Stimulated activated CD8-positive, alpha-beta memory T cell treated with anti-CD3 and anti-CD28 coated beads, Interleukin-7, amount 100 ng/mL, for 1 hour (primary cell): ENCODE data around the gene FILIP1L.

Experiments used
- DNase-seq, 2 donors: peaks; one replicate each; pipeline ENCODE4 v3.0.0-alpha.2; 2020; ENCODE audit warnings: low read depth in 2 of 2

Gene FILIP1L

DNA sequence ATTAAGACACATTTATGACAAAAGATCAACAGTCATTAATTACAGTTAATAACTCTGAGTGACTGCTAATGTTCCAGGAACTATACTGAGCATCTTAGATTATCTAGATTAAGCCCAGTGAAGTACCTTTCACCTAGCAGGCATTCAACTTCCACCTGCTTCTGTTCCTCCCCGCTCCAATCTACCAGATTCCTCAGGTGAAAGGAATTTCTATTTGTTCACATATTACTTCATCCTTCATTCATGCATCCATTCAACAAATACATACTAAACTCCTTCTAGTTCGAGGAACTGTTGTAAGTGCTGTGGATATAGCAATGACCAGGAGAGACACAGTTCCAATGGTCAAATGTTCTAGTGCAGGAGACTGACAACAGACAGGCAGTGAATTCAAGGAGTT, 139.3 kb downstream of the FILIP1L start:
- no peak for DNase-seq

DNA sequence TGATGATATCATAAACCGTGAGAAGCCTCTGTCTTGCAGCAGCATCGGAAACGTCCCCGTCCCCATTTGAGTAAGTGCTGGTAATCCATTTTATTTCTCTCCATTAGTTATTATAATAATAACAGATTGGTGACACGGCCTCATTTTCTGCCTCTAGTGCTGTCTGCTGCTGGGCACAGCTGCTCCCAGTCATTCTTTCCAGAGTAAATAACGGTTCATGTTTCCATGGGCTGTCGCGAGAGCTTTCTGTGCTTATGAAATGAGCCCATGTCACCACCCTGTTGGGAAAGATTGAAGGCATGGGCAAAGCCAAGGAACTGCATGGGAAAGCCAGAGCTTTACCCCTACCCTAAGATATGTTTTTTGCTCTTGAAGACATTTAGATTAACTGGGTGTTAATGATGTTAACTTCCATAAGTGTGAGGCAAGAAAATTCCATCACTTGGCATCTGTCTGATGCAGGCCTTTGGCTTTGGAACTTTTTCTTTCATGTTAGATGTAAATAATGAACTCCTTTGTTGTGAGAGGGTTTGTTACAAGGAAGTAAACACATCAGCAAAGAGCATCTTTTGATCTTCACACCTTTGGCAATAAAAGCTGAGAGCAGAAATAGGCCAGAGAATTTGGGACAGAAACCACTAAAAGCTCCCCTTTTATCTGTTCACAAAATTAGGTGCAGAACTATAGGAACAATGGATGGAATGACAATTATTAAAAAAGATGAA, 141.8 kb downstream of the FILIP1L start:
- no peak for DNase-seq

DNA sequence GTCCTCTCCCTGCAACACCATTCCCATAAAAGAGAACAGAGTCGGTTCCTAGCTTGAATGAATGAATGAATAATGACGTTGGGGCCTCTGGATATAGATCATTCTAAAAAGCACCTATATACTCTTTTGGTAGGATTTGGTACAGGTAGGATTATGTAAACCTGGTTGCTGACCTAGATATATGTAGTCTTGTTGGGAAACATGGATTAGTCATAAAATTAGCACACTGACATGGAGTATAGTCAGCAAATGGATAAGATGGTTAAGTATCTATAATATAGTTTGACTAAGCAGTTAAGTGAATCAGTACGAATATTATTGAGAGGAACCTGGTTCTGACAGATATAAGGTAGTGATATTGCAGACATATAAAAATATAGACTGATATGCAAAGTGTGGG, 142.5 kb downstream of the FILIP1L start:
- DNase-seq: no peak

DNA sequence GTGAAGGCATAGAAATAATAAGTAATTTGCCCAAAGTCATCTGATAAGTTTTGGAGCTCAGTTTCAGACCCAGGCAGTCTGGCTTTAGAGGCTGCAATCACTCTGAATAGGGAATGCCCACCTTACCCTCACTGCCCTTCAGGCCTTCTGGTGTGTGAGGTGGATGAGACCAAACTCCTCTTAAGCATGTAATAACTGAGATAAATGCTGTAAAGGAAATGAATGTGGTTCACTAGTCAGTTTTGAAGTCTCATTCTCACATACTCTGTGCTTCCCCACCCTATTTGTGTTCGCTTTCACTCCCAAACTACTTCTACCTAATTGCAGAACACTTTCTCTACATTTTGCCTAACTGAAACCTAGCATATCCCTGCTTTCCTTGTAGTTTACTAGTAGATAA, 144.1 kb downstream of the FILIP1L start:
- no peak for DNase-seq

DNA sequence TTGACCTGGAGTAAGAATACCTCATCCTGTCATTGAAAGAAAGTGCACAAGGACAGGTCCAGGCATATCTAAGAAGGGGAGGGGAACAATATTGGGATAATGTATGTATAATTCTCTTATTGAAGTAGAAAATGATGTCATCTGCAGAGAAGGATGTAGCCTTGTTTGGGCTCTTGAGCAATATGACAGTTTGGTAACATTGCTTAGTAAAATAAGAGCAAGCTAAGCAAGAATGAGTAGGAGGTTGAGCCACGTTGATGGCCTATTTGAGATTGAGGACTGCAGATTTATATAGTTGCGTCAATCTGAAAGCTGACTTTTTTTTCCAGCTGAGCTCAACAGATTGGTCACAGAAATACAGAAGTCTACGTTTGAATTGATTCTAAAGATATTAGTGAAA, 145.2 kb downstream of the FILIP1L start:
- no peak for DNase-seq

DNA sequence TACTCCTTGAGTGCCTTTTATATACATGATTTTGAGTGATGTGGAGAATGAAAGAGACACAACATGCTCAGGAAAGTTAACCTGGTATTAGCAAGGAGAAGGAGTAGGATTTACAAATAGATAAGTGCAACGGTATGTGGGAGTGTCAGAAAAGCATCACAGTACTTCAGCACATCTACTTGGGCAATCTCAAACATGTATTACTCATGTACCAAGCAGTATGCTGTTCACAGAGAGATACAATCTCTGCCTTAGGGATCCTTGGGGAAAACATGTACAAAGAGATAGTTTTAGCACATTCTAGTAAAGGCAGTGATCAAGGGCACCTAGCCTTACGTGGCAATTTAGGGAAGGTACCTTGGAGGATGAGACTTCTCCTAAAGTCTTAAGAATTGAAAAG, 146.5 kb downstream of the FILIP1L start:
- no peak for DNase-seq

DNA sequence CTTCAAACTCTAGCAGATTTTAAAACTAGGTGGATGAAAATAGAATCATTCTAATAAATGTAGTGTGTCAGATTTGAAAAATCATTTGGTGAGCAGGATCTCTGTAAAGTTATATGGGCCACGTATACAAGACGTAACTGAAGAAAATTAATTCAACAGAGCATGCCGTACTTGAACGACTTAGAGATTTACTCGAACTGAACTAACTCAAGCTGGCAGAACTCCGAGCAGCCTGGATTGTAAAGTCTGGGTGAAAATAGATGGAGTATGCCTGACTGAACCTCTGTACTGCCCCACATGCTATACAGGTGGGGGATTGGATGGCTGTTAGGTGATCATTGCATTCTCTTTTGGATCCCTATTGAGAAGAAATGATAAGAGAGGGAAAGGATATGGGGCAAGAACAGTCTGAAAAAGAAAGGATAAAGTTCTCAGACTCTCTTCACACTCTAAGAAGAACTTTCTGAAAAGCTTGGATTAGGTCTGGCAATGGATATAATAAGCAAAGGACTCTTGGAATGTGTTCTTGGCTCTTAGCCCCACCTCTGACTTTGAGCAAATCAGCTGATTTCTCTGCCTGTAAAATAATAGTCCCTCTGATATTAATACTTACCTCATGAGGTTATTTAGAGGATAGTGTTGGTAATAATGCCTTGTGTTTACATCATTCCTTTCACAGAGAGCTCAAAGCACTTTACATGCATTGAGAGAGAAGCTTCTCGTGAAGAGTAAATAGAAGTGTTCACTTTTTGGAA, 147.5 kb downstream of the FILIP1L start:
- DNase-seq: no peak

DNA sequence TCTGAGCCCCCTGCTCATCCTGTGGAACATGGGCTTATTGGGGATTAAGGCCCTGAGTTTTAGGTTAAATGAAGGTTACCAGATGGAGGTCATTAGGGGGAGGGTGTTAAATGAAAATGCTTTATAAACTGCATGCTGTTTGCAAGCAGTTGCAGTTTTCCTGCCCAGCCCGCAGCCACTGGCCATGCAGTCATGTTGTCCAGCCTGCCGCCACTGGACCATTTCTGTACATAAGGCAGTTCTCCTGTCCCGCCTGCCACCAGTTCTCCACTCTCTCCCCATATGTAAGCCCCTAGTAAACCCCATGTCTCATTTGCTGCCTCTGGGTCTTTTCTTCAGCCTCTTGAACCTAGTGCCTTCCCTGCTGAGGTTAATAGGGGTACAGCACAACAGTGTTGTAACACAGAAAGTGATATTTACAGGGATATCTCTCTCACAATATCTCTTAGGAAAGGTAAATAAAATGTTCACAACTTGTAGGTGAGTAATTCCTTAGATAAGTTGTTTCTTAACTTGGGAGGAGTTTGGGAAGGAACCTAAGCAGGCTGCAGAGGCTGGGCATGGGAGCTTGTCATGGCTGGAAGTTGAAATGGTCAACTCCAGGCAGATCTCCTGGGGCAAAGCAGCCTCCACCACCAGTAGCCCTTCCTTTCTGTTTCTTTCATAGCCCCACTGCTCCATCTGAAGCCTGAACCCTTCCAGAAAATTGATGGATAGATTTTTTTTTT, 148.5 kb downstream of the FILIP1L start:
- no peak for DNase-seq

DNA sequence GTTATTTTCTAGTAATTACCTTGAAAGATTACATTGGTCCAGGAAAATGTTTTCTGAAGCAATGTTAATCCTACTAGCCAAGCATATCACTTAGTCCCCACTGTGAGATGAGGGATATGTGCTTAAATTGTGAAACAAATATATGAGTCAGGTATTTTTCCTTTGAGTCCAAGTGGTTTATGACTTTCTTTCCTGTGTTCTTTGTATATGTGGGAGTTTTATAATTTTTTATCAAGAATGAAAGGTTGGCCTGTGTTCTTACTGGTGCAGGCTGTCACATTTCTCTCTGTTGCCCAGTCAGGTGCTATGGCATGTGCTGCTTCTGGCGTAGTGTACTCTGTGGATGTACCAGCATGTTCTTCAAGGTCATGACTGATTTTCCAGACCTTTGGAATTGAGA, 149.2 kb downstream of the FILIP1L start:
- no peak for DNase-seq

DNA sequence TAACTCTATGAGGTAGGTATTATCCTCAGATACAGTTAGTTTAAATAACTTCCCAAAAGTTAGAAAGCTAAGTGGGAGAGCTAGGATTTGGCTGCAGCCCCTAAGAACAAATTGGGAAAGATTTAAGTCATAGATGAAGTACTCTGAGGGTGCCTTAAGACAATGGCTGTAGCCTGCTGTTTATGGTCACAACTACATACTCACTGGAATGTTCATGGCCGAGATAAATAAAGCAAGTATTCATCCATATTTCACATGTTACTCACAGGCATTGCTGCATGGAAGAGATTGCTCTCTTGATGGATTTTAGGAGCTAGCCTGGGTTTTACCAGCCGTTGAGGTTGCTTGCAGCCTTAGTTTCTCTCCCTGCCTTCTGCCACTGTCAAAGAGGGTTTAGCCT, 151.6 kb downstream of the FILIP1L start:
- DNase-seq: no peak

DNA sequence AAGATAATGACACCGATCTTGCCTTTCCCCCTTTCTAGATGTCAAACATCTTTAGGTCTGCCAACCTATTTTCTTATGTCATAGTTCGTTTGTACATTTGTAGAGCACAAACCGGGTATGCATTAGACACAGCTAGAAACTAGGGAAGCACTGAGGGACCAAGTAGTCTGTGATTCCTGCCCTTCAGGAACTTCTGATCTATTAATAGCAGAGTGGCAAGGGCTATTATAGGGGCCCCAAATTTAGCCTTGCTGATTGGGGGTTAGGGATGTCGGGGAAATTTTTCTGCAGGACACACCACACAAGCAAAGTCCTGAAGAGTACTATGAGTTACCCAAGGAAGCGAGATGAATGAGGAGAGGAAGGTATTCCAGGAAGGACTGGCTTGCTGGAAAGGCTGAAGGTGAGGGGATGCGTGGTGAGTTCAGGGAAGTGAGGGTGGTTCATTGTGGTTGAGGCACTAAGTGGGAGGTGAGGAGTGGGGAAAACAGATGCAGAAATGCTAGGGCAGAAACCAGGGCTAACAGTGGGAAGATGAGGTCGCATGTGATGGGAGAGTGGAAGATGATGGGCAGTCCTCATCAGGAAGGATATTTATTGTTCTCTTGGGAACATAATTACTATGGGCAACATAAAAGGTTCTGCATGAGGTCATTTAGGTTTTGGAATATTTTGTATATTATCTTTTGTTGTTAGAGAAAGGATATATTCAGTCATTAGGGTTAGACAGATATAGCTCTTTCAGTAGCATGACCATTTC, 152.4 kb downstream of the FILIP1L start:
- no peak for DNase-seq

DNA sequence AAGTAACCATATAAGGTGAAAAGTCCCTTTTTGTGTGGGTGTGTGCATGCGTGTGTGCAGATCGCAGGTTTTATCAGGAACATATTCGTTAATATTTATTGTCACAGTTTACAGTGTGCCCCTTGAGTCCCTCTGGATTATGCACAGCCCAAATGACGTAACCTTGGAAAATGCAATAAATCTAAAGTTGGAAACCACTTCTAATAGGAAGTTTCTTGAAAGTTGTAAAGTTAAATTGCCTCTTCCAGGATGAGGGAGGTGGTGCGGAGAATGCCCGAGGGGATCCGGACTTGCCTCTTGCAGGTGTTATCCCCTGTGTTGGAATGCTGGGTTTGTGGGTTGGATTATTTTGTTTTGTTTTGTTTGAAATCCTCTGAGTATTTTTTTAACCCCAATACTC, 153.4 kb downstream of the FILIP1L start:
- DNase-seq: no peak

DNA sequence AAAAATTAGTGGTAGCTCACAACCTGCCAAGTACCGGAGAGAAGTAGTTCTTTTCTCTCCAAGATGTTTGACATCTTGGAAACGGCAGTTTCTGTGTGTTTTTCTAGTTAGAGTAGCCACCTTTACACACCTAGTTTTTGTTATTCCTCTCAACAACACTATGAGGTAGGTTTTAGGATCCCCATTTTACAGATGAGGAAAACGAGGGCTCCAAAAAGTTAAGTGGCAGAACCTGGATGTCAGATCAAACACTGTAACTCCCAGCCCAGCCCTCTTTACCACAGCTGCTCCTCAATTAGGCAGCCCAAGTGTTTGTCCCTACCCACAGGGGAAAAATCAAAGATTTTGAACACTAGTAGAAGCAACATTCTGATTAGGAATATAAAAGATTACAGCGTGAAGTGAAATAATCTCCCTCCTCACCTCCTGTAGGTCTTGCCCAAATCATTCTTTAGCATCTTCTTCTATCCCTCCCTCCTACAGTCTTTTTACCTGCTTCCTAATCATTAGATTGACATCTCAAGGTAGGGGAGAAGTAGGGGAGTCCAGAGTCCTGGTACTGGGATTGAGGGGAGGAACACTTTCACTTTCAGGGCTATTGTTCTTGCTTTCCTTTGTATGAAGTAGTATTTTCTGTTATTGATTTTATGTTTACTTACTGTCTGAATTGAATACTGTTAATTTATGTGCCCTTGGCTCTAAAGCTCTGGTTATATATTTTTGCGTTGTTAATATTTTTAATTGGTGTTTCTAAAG, 154.0 kb downstream of the FILIP1L start:
- no peak for DNase-seq

DNA sequence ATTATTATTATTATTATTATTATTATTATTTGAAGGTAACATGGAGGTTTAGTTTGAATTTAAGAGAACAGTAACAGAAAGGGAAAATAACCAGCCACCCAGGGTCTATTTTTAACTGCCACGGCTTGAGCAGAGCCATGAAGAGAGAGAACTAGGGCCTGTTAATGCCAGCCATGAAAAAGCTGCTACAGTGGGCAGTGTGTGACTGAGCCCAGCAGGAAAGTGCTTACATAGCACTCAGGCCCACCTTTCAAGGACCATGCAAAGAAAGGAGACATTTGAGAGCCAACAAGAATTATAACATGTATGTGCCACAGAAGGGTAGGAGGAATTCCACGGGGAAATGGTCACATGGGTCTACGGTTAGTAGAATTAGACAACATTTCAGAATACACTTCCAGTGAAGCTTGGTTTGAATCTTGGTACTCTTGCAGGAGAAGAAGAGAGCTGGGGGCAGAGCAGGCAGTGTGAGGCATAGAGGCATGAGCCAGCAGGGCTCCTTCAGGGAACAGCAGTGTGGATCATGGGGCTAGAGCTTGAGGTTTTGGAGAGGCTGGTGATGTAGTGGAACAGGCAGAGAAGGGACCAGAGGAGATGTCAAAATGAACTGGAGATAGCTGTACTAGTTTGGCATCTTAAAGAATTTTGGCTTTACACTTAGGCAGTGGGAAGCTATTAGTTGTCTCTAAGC, 155.9 kb downstream of the FILIP1L start:
- no peak for DNase-seq

DNA sequence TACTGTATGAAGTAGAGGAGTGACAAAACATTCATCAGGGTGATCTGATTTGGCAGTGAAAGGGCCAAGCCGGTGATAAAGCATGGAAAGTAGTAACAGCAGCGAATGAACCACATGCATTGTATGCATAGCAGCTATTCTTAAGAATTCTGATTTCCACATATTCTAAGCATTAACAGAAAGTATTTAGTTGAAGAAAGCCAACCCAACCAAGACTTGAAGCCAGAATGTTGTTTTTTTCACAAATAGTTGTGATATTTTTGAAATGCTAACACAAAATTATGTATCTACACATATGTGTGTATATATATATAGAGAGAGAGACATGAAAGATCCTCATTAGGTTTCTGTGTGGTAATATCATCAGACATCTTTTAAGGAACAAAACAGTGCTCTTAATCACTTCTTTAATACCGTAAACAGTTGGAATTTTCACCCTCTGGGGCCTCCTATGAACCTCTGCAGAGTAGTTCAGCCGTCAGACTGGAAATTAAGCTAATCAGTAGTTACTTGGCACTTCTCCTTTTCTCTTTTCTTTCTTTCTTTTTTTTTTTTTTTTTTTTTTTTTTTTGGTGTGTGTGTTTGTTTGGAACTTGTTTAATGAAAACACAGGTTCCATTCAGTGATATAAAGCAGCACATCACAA, 157.0 kb downstream of the FILIP1L start:
- no peak for DNase-seq

DNA sequence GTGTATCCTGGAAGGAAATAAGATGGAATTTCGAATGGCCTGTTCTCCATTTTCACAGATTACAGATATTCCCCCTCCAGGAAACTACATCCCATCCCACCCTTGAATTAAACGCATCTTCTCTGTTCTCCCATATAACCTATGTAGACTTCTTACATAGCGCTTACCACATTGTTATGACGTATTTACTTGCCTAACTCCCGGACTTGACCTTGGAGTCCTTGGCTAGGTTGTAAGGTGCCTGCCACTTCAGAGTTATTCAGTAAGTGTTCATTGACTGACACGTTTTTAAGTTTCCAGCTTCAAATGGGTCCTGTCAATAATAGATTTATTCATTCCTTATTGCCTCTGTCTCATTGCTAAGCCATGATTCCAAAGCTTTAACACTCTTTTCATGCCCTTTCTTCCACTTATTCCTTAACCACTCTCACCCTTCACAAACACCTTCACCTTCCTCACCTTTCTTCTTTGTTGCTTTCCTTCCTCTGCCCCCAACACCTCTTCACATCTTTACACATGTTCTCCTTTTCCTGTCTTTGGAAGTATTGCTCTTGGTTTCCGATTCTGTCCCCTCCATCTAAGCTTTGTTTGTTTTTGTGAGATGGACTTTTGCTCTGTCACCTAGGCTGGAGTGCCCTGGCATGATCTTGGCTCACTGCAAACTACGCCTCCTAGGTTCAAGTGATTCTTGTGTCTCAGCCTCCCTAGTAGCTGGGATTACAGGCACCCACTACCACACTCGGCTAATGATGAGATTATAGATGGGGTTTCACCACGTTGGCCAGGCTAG, 158.3 kb downstream of the FILIP1L start:
- no peak for DNase-seq

DNA sequence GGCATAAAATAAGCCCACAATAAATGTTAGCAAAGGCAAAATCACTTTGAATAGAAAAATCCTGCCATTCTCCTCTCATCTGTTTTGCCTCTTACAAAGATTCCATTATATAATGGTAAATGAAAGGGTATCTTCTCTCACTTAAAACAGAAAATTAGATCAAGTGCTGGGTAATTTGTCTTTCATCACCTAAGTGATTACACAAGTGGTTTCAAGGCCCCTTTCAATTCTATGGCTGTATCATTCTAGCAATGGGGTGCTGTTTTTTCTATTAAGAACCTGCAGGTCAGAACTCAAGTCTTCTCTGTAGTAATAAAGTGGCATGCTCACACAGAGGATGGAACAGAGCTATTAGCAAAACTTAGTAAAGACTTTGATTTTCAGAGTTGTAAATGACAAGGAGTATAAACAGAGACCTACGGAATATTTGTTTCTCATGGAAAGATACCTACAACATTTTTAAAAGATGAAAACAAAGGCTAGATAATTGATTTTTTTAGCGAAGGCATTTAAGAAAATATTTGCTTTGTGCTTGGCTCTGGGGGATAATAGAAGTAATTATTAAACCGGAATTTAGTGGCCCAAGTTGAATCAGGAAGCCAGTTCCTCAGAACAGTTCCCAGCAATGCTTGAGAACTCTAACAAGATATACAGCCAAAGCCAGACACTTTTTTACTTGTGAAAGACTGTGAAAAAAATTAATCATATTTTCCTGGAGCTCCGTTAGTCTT, 159.2 kb downstream of the FILIP1L start:
- DNase-seq: no peak

DNA sequence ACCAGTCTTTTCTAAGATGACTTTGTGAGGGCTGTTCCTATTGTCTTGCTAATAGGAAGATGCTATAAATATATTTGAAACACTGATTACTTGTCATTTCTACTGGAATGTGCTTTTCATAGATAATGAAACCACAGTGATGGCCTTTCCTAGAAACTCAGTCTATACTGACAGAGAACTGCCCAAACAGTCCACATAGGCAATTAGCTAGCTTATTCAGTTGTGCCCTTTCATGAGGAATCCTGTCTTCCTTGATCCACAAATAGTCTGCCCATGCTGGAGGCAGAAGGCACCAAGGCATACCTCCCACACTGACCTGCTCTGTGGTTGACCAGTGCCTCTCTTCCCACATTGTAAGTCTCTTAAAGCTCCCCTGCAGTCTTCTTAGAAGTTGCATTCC, 160.7 kb downstream of the FILIP1L start:
- DNase-seq: no peak

DNA sequence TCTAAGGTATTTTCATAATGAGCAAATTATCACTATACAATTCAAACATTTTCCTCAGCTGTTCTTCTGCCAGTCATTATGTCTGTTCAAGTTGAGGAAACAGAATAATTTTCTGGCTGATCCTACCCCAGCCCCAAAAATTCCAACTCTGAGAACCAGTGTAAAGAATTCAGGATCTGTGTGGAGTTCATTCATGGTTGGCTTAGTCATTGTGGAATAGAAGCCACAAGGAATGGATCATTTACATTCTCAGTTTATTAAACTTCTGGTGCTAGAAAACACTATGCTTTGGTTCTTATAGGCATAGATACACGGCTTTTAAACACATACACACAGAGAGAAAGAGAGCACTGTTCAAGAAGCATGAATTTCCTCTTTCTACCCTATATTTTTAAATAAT, 162.0 kb downstream of the FILIP1L start:
- no peak for DNase-seq
